Measurements from ENCODE around the gene PTPRZ1.

The PTPRZ1 gene

DNA sequence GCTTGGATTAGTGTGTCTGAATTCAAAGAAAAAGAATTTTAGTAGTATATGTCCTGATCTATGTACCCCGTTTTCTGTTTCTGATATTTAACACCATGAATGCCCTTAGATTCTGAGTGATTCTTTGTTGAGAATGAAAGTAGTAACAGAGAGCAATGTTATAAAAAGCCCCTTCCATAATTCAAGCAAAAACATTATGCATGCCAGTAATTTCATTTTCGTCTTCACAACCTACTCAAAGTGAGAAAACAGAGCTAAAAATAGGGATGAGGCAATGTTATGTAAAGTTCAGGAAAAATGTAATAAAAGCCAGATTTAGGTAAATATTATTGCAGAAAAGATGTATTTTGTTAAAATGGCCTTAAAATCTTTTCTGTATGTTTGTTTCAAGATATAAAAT is 28.1 kb downstream of the PTPRZ1 start:
- DNase-seq: no peak

DNA sequence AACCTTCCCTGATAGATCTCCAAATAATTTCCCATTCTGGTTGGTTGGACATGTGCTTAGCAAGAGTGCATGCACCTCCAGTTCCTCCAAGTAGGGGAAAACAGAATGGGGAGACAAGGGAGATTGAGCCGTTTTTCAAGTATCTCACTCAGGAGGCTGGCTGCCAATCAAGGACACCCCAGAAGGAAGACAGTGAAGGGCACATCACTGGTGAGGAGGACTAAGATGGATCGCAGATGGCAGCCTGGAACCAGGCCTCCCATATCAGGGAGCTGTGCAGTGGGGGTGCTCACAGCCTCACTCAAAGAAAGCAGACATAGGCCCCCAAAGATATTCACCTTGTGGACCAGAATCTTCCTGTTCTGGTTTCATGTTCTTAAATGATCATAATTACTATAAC is 31.2 kb downstream of the PTPRZ1 start:
- DNase-seq: no peak

- DNase-seq: no peak
These were observed 35.1 kb downstream of the PTPRZ1 start for GRCh38 chr7:121908042-121908441.

- no peak for DNase-seq
These were observed 36.9 kb downstream of the PTPRZ1 start for GRCh38 chr7:121909716-121910345.

DNA sequence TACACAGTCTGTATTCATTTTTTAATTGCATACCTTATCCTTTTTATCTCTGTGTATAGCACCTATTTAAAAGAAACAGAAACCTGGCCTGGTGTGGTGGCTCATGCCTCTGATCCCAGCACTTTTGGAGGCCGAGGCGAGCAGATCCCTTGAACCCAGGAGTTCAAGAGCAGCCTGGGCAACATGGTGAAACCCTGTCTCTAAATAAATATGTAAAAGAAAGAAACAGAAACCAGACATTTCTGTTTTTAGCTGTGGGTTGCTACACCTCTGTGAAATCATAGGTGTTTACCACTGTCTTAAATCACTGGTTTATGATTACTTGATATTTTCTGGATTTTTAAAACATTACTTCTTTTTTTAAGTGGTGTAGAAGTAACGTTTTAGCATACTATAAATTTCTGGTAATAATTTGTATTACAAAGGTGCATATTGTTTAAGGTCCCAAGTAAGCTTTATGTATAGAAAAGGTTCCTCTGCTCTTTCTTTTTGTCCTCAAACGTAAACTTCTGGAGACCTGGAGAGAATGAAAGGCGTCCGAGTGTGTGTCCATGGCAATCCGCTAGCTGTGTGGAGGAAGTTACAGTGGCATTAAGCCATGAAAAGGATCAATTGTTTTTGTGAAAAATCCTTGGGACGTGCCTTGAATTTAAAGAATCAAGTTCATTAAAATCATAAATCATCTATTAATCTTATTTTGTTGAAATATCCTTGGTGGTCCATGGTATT is 41.1 kb downstream of the PTPRZ1 start:
- no peak for DNase-seq

DNA sequence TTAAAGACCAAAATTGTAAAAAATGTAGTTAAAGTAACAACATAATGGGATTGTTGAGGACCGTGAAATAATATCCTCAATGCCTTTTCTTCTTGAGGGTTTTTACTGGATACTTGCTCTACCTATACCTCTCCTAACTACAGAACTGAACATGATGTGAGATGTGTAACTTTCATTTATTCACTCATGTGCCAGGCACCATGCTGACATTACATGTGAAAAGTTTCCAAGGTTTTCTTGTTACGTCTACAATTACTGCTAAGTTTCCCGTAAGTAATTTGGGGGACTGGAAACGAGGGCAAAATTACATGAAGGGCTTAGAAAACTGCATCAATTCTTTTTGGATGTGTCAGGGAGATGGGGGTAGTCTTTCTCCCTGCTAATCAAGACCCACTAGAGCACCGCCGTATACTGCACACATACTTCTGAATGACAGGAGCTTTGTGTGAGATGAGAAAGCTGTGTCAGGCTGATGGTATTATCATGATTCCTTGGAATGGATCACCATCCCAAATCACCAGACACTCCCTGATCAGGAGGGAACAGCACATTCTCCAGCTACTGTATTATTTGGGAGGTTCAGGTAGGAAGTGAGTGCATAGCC is 41.8 kb downstream of the PTPRZ1 start:
- DNase-seq: no peak

DNA sequence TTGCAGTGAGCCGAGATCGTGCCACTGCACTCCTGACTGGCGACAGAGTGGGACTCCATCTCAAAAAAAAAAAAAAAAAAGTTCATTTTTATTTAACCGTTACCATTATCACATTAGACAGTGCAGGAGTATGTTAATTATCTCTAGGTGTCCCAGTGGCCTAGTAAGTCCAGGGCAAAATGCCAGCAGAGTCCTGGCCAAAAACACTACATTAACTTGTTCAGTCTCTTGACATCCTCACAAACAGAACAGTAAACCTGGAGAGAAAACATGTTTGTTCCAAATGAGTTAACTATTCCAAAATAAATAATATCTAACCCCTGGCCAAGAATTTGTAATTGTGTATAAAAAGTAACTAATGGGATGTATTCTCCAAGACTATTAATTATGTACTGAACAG is 43.2 kb downstream of the PTPRZ1 start:
- DNase-seq: no peak

- DNase-seq: no peak
These were observed 47.0 kb downstream of the PTPRZ1 start for GRCh38 chr7:121919986-121920385.

DNA sequence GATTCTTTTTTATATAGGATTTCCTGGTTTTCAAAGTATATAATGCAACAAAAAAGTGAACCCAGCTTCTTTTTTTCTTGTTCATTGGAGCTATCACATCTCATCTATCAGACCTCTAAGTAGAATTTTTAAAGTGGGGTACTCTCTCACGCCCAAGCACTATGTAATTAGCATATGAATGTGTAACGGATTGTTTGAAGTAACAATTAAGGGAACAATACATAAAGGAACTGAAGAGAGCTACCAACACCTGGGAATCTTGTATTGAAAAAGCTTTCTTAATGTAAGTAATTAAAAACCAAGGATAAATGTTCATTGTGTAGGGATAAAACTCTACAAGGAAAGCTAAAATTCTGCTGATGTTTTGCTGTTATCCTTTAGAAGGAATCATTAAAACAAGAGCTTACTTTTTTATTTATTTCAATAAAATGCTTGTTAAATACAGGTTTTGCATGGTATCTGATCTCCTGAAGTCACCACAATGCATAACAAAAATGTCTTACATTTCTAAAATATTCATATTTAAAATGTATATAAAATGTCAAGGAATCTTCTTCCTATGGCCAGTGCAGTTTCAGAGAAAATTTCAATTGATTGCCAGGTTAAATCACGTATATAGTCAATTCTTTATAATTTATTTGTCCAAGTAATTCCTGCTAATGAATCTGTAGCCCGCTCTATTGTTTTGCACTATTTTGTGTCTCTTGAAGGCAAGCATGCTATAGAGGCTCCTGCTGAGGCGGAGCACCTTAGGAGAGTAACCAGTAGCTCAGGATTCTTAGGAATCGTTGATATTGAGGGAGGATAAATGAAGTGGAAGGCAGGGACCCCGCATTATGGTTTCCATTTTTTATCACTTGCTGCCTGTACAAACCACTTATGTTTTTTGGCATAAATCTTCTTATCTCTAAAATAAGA is 51.6 kb downstream of the PTPRZ1 start:
- DNase-seq: no peak

GRCh38 chr7:121931149-121931902 is 58.4 kb downstream of the PTPRZ1 start:
- DNase-seq: no peak

GRCh38 chr7:121932768-121933167 is 59.8 kb downstream of the PTPRZ1 start:
- no peak for DNase-seq

DNA sequence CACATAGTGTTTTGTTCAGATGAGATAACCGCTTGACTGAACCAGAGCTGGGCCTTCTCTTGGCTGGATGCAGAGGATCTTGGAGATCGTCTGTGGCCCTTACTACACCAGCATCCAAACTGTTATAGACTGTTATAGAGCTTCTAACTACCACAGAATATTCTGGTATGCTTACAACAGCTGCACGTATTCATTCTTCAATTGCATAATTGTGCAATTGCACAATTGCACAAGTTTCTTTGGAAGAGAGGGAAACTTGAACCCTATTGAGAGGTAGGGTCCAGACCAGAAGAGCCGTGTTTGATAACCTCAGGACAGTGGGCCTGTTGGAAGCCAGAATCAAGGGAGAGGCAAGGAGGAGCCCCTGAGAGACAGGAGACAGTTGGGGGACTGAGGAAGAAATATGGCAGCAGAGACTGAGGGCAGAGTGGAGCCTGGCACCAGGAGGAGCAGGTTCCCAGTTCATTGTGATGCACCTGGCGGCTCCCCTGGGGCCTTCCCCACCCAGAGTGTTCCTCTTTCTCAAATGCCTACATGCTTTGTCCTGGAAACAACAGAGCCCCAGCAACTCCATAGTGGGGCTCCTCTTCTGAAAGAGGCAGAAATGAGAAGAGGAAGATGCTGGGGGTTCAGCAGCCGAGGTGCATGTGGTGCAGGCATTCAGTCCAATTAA is 64.1 kb downstream of the PTPRZ1 start:
- DNase-seq: no peak

GRCh38 chr7:121938429-121938996 is 65.6 kb downstream of the PTPRZ1 start:
- DNase-seq: no peak

- DNase-seq: no peak
These were observed 68.0 kb downstream of the PTPRZ1 start for GRCh38 chr7:121940918-121941317.

DNA sequence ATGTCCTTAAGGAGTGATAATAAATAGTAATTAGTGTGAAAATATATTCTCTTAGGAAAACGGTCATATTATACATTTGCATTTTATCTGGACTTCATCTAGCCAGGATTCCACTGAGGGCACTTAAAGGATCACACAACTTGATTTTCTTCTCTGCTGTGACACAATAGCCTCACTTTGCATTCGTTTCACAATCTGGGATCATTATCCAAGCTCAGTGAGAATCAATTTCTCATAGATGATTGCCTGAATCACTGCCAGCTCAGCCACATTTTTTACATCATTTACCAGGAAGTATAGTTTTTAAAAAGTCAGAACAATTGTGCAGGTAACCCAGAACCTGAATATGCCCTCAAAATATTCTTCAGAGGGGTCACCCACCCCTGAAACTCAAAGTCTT is 68.9 kb downstream of the PTPRZ1 start:
- no peak for DNase-seq

GRCh38 chr7:121945066-121945465 is 72.1 kb downstream of the PTPRZ1 start:
- no peak for DNase-seq

GRCh38 chr7:121945480-121946236 is 72.7 kb downstream of the PTPRZ1 start:
- no peak for DNase-seq

- DNase-seq: no peak
These were observed 80.2 kb downstream of the PTPRZ1 start for GRCh38 chr7:121953164-121953563.

- no peak for DNase-seq
These were observed 80.6 kb downstream of the PTPRZ1 start for GRCh38 chr7:121953601-121954000.

GRCh38 chr7:121954803-121955202 is 81.8 kb downstream of the PTPRZ1 start:
- DNase-seq: no peak

DNA sequence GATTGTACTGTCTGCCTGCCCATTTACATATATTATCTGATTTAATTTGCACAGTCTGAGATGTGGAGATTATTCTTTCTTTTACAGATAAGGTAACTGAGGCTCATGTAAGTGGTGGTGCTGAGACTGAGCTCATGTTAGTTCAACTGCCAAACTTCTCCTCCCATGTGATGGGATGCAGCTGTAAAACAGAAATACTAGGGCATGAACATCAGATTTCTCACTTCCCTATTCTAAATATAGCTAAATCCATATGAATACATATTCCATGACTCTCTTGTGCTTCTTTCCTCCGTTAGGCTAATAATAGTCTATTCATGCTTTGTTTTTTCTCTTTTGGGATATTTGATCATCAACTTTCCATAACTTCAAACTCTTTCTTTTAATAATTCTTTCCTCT is 84.7 kb downstream of the PTPRZ1 start:
- no peak for DNase-seq

Data from CD4-positive, alpha-beta T cell treated with Interleukin-15 for 1 hour (primary cell).